ENCODE measurements around the gene ATP2B1. TPM values are rescaled to one million over a fixed set of nuclear protein-coding genes. Genes with fewer than 3 reads are reported as not detected.

ATP2B1 gene
- total RNA-seq, 4 donors from 2014 or later = 16.7 to 172 (median 48.6) TPM

DNA sequence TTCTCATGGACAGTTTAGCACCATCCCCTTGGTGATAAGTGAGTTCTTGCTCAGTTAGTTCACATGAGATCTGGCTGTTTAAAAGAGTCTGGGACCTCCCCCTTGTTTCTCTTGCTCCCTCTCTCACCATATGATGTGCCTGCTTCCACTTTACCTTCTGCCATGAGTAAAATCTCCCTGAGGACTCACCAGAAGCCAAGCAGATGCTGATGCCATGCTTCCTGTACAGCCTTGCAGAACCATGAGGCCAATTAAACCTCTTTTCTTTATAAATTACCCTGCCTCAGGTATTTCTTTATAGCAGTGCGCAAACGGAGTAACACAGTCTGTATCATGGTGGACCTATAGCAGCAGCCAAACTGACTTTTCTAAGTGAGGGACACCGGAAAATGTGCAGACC, 58.8 kb downstream of the ATP2B1 start:
- intact Hi-C loops (cut with DNase I; ENCODE audit: low total_unique reads) = no loop called here
- DNase-seq = no peak

DNA sequence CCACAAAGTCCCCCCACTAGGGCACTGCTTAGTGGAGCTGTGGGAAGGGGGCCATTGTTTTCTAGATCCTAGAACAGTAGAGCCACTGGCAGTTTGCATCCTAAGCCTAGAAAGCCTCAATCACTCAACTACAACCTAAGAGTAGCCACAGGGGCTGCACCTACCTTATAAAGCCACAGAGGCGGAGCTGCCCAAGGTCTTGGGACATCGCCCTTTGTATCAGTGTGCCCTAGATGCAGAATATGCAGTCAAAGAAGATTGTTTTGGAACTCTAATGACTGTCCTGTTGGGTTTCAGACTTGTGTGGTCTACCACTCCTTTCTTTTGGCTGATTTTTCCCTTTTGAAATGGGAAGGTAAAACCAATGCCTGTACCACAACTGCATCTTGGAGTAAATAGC, 59.5 kb downstream of the ATP2B1 start:
- no peak for DNase-seq
- Histone ChIP-seq H3K4me3 (no peak overlapping the region), H3K27ac (no peak overlapping the region), H3K9me3 (no peaks in the 10 kb centered on the region), H3K27me3 (no peaks in the 10 kb centered on the region), H3K4me1 (no peaks in the 10 kb centered on the region), H3K36me3 (no peaks in the 10 kb centered on the region)
- TF ChIP-seq POLR2A (IDR thresholded peaks at IDR 0.05) (no peak), CTCF (IDR thresholded peaks at IDR 0.05) (no peak)
- intact Hi-C loops (cut with DNase I; ENCODE audit: low total_unique reads) = no loop called here

More for the DNA sequence above, 58.8 kb downstream of the ATP2B1 start:
- Histone ChIP-seq H3K4me3 (no peak overlapping the region), H3K27ac (no peak overlapping the region), H3K4me1 (no peaks in the 10 kb centered on the region), H3K36me3 (no peaks in the 10 kb centered on the region), H3K9me3 (no peaks in the 10 kb centered on the region), H3K27me3 (no peaks in the 10 kb centered on the region)
- no peak for TF ChIP-seq CTCF (IDR thresholded peaks at IDR 0.05)
- no peak for TF ChIP-seq POLR2A (IDR thresholded peaks at IDR 0.05)

DNA sequence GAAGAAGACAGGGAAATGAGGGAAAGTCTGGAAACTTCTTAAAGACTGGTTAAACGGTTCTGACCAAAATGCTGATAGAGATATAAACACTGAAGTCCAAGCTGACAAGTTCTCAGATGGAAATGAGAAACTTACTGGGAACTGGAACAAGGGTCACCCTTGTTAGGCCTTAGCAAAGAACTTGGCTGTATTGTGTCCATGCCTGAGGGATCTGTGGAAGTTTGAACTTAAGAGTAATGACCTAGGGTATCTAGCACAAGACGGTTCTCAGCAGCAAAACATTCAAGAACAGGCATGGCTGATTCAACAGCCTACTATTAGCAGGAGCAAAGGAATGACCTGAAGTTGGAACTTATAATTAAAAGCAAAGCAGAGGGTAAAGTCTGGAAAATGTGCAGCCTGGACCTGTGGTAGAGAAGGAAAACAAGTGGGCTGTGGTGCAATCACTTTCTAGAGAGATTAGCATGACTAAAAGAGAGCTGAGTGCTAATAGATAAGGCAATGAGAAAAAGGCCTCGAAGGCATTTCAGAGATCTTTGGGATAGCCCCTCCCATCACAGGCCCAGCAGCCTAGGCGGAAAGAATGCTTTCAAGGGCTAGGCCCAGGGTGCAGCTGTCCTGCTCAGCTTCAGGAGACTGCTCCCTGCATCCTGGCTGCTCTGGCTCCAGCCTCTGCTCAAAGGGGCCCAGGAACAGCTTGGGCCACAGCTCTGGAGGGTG, 60.3 kb downstream of the ATP2B1 start:
- H3K4me3 ChIP-seq = no peak overlapping the region
- no peak for DNase-seq
- intact Hi-C loops (cut with DNase I; ENCODE audit: low total_unique reads) = no loop called here
- no peaks in the 10 kb centered on the region for H3K27me3 ChIP-seq
- no peaks in the 10 kb centered on the region for H3K9me3 ChIP-seq
- no peaks in the 10 kb centered on the region for H3K36me3 ChIP-seq
- no peak overlapping the region for H3K27ac ChIP-seq
- TF ChIP-seq CTCF (IDR thresholded peaks at IDR 0.05) (no peak), POLR2A (IDR thresholded peaks at IDR 0.05) (no peak)
- no peaks in the 10 kb centered on the region for H3K4me1 ChIP-seq

GRCh38 chr12:89645434-89645833, 63.2 kb downstream of the ATP2B1 start:
- intact Hi-C loops (cut with DNase I; ENCODE audit: low total_unique reads) = no loop called here
- Histone ChIP-seq H3K36me3 (no peaks in the 10 kb centered on the region), H3K27ac (no peak overlapping the region), H3K4me1 (no peaks in the 10 kb centered on the region), H3K9me3 (no peaks in the 10 kb centered on the region), H3K4me3 (no peak overlapping the region), H3K27me3 (no peaks in the 10 kb centered on the region)
- DNase-seq = no peak
- no peak for TF ChIP-seq CTCF (IDR thresholded peaks at IDR 0.05)
- no peak for TF ChIP-seq POLR2A (IDR thresholded peaks at IDR 0.05)

DNA sequence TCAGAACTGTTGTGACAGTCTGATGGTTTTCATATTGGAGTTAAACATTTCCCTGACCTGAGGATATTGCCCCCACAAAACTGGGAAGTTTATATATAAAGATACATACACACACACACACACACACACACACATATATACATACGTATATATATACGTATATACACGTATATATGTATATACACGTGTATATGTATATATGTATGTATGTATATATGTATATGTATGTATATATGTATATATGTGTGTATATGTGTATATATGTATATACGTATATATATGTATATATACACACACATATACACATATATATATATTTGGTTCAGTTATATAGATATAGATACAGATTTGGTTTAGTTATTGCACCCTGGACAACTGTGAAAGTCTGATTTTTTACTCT, 65.7 kb downstream of the ATP2B1 start:
- Histone ChIP-seq H3K27me3 (no peaks in the 10 kb centered on the region), H3K9me3 (no peaks in the 10 kb centered on the region), H3K36me3 (no peaks in the 10 kb centered on the region), H3K27ac (no peak overlapping the region), H3K4me1 (no peaks in the 10 kb centered on the region), H3K4me3 (no peak overlapping the region)
- TF ChIP-seq POLR2A (IDR thresholded peaks at IDR 0.05) (no peak), CTCF (IDR thresholded peaks at IDR 0.05) (no peak)
- no peak for DNase-seq
- intact Hi-C loops (cut with DNase I; ENCODE audit: low total_unique reads) = no loop called here

Measured in uterus (tissue), 4 donors.